ENCODE measurements around the gene REPS1. TPM values are rescaled to one million over a fixed set of nuclear protein-coding genes. Genes with fewer than 3 reads are reported as not detected.

REPS1 gene
- total RNA-seq, 2 donors from 2014 or later: 29.7 to 35.2 TPM

- no peaks in the 10 kb centered on the region for H3K27me3 ChIP-seq
- peaks cover 0 to 55% of the 10 kb centered on the region in 2 donors for H3K4me1 ChIP-seq
- DNase-seq (ENCODE audit: low spot score): no peak
- no peaks in the 10 kb centered on the region for H3K36me3 ChIP-seq
- TF ChIP-seq CTCF (IDR thresholded peaks at IDR 0.05): no peak
- H3K9me3 ChIP-seq: no peaks in the 10 kb centered on the region
- H3K27ac ChIP-seq: no peak overlapping the region
- no peak overlapping the region for H3K4me3 ChIP-seq
Measured at GRCh38 chr6:138978229-138978628, 9.8 kb downstream of the REPS1 start.

DNA sequence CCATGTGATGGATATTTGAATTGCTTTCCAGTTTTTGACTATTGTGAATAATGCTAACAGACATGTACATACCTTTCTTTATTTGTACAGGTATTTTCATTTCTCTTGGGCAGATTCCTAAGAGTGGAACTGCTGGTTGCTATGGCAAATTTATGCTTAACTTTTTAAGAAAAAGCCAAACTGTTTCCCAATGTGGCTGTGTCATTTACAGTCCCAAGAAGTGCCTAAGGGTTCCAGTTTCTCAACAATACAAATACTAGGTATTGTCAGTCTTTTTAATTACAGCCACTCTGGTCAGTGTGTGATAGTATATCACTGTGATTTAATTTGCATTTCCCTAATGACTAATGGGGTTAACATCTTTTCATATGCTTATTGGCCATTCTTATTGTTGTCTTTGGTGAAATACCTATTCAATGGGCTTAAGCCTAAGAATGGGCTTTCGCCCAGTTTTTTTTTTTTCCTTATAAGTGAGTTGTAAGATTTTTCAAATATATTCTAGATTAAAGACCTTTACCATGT, 10.3 kb downstream of the REPS1 start:
- H3K9me3 ChIP-seq: no peaks in the 10 kb centered on the region
- no peak overlapping the region for H3K4me3 ChIP-seq
- no peak for TF ChIP-seq CTCF (IDR thresholded peaks at IDR 0.05)
- H3K4me1 ChIP-seq: peaks cover 0 to 55% of the 10 kb centered on the region in 2 donors
- H3K27me3 ChIP-seq: no peaks in the 10 kb centered on the region
- no peak for DNase-seq (ENCODE audit: low spot score)
- H3K36me3 ChIP-seq: no peaks in the 10 kb centered on the region
- H3K27ac ChIP-seq: no peak overlapping the region

GRCh38 chr6:138977242-138977641, 10.8 kb downstream of the REPS1 start:
- Histone ChIP-seq H3K36me3 (no peaks in the 10 kb centered on the region), H3K27me3 (no peaks in the 10 kb centered on the region), H3K9me3 (no peaks in the 10 kb centered on the region), H3K4me3 (no peak overlapping the region), H3K27ac (no peak overlapping the region), H3K4me1 (peaks cover 0 to 55% of the 10 kb centered on the region in 2 donors)
- no peak for TF ChIP-seq CTCF (IDR thresholded peaks at IDR 0.05)
- no peak for DNase-seq (ENCODE audit: low spot score)

DNA sequence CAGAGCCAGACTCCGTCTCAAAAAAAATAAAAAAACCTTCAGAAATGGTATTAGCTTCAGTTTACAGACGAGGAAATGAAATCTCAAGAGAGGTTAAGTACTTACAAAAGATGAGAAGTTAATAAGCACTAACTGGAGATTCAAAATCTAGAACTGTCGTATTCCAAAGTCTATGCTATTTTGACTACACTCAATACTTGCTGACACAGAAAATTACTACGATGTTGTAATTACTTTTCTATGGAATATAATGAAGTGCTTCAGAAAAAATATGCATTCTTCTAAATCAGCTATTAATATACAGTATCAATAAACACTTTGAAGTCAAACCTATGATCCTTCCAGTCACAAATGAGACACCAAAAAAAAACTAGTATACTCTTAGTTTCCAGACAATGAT, 12.2 kb downstream of the REPS1 start:
- Histone ChIP-seq H3K4me3 (no peak overlapping the region), H3K4me1 (peaks cover 0 to 56% of the 10 kb centered on the region in 2 donors), H3K36me3 (no peaks in the 10 kb centered on the region), H3K27me3 (no peaks in the 10 kb centered on the region), H3K9me3 (no peaks in the 10 kb centered on the region), H3K27ac (no peak overlapping the region)
- TF ChIP-seq CTCF (IDR thresholded peaks at IDR 0.05): no peak
- no peak for DNase-seq (ENCODE audit: low spot score)

DNA sequence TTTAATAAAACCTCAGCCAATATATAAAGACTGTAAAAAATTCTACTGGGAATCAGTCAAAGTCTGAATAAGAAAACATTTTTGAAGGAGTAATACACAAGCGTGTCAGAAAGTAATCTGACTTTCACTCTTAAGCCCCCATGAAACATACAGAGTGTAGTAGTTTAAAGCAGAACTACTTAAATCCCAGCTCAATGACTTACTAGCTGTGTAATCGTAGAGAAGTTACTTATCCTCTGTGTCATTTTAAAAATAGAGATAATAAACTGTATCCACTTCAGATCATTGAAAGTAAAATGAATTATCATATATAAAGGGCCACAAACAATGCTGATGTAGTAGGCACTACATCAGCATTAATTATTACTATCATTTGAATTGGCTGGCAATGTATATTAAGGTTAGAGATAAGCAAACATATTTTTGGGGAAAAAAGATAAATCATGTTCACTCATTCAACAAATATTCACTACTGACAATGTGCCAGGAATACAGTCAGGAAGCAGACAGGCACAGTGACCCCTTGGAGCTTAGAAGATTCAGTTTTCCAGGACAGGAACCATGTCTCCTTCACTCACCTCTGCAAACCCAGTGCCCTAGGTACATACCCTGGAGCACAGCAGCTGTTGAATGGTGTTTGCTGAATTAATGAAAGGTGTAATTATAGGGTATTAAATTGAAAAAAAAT, 14.4 kb downstream of the REPS1 start:
- Histone ChIP-seq H3K36me3 (no peaks in the 10 kb centered on the region), H3K27me3 (no peaks in the 10 kb centered on the region), H3K27ac (peak overlapping the region in 1 of 2 donors; percentile 87), H3K9me3 (no peaks in the 10 kb centered on the region), H3K4me3 (no peak overlapping the region), H3K4me1 (peaks cover 0 to 50% of the 10 kb centered on the region in 2 donors)
- TF ChIP-seq CTCF (IDR thresholded peaks at IDR 0.05): no peak
- no peak for DNase-seq (ENCODE audit: low spot score)
